Hematopoietic multipotent progenitor cell treated with erythropoietin and hydrocortisone succinate and interleukin-3 and kit ligand, for 4 days (in vitro differentiated cells): ENCODE data around the gene IFNLR1.

Experiments used
- DNase-seq: peaks from one replicate; pipeline ENCODE4 v3.0.0-alpha.2; 2015

The IFNLR1 gene

GRCh38 chr1:24119859-24120756 lies 67.0 kb downstream of the IFNLR1 start:
- DNase-seq: no peak

GRCh38 chr1:24119489-24119858 lies 67.6 kb downstream of the IFNLR1 start:
- no peak for DNase-seq

- no peak for DNase-seq
Measured at GRCh38 chr1:24118410-24119242, 68.5 kb downstream of the IFNLR1 start.

- DNase-seq: no peak
Measured at GRCh38 chr1:24117722-24118409, 69.2 kb downstream of the IFNLR1 start.

- DNase-seq: no peak
Measured at GRCh38 chr1:24117132-24117531, 70.0 kb downstream of the IFNLR1 start.

GRCh38 chr1:24114753-24115152 lies 72.3 kb downstream of the IFNLR1 start:
- DNase-seq: no peak

- no peak for DNase-seq
Measured at GRCh38 chr1:24113641-24114033, 73.5 kb downstream of the IFNLR1 start.

- peak; percentile 91 for DNase-seq
Measured at GRCh38 chr1:24111996-24112779, 74.9 kb downstream of the IFNLR1 start, which contains the start of gene MYOM3. MYOM3 (minus strand) TSS chr1:24112135; CDS start chr1:24108636, 3,499 bp downstream.

GRCh38 chr1:24111262-24111995 lies 75.7 kb downstream of the IFNLR1 start:
- no peak for DNase-seq

GRCh38 chr1:24110642-24111261 lies 76.3 kb downstream of the IFNLR1 start:
- no peak for DNase-seq

GRCh38 chr1:24109686-24110475 lies 77.2 kb downstream of the IFNLR1 start:
- no peak for DNase-seq

- DNase-seq: no peak
Measured at GRCh38 chr1:24109166-24109483, 78.0 kb downstream of the IFNLR1 start.

GRCh38 chr1:24108334-24109165 lies 78.5 kb downstream of the IFNLR1 start:
- no peak for DNase-seq

GRCh38 chr1:24107462-24108138 lies 79.5 kb downstream of the IFNLR1 start:
- DNase-seq: no peak

GRCh38 chr1:24105368-24106160 lies 81.5 kb downstream of the IFNLR1 start:
- no peak for DNase-seq

- no peak for DNase-seq
Measured at GRCh38 chr1:24104854-24105253, 82.2 kb downstream of the IFNLR1 start.
